SIG-M5 treated with dmso at 0.1 percent for 504 hours (cell line): ENCODE results near the gene ABHD17A.
"Not testable (repeated sequence)": the region's sequence is repeated elsewhere in the genome, so short reads cannot be mapped to it uniquely, and the experiment has no call there.

Source experiments
- DNase-seq: peaks from one replicate; lab custom pipeline; 2025; ENCODE audit not compliant: unreplicated experiment; lab: John Stamatoyannopoulos, UW

ABHD17A gene

GRCh38 chr19:1910177-1910576, 24.9 kb upstream of the ABHD17A start:
- DNase-seq, result no peak

DNA sequence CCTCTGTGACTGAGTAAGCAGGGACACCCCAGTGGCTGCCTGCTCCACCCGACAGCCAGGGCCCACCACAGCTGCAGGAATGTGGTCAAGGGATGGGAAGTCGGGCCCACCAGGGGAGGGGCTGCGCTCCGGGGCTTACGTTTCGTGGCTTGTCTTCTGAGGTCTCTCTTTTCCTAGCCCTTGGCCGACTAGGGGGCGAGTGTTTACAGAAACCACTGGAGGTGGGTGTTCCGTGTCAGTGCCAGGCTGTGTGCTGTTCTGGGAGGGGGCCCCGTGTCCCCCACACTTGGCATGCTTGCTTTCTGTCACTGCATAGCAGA, 24.4 kb upstream of the ABHD17A start:
- DNase-seq, result no peak

- DNase-seq, result no peak
These were observed 23.0 kb upstream of the ABHD17A start for GRCh38 chr19:1908364-1908678.

DNA sequence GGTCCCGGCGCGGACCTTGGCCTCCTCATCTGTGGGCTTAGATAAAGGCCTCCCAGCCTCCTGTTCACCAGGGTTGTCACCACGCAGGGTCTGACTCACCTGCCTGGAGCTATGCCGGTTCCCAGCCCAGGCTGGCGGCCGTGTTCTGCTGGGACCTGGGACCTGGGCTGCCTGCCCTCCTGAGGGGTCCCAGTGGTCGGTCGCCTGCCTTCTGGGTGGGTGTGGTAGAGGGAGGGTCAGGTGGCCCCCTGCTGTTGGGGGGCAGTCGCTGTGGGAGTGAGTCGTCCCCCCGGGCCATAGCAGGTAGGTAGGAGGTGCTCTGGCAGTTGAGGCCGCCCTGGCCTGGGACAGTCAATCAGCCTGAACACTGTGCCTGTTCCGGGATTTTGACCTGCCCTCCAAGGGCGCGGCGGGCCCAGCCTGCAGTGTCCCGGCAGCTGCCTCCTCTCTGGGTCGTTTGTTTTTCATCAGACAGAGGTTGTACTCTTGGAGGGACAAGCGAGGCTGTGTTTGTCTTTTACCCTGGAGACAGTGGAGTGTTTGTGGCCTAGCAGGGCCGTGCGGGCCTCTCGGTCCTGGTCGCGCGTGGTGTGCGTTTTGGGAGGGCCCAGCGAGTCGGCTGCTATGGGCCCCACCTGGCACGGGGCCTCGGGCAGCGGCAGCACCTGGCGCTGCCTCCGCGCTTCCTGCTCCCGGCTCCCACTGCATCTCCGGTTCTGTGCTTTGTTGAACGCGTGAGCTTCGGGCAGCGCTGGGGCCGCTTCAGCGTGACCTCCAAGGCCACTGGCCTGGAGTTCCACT, 22.5 kb upstream of the ABHD17A start:
- DNase-seq, result no peak

DNA sequence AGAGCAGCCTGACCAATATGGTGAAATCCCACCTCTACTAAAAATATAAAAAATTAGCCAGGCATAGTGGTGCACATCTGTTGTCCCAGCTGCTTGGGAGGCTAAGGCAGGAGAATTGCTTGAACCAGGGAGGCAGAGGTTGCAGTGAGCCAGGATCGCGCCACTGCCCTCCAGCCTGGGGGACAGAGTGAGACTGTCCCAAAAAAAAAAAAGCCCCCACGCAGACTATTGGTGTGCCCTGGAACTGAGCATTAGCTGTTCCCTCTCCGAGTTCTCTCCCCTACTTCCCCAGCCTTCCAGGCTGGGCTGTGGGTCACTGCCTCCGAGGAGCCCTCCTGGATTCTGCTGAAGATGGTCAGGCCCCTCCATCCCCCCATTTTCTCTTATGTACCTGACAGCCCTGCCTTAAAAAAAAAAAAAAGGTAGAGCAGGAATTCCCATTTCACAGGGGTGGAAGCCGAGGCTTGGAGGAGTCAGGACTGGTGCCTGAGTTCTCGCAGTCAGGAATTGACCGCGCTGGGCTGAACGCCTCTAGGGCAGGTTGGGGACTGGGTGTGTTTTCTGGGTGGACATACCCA, 21.8 kb upstream of the ABHD17A start:
- no peak for DNase-seq

DNA sequence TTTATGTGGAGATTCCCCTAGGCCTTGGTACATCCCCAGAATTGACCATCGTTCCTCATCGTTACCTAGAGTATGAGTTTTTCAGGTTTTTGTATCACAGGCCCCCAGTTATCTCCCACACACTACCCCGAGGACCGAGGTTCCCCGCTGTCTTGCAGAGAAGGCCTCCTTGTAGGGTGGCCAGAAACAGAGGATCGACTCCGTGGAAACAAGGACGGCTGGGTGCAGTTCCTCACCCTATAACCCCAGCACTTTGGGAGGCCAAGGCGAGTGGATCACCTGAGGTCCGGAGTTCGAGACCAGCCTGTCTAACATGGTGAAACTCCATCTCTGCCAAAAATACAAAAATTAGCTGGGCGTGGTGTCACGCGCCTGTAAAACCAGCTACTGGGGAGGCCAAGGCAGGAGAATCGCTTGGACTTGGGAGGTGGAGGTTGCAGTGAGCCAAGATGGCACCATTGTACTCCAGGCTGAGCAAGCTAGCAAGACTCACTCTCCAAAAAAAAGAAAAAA, 20.6 kb upstream of the ABHD17A start:
- DNase-seq, result no peak

DNA sequence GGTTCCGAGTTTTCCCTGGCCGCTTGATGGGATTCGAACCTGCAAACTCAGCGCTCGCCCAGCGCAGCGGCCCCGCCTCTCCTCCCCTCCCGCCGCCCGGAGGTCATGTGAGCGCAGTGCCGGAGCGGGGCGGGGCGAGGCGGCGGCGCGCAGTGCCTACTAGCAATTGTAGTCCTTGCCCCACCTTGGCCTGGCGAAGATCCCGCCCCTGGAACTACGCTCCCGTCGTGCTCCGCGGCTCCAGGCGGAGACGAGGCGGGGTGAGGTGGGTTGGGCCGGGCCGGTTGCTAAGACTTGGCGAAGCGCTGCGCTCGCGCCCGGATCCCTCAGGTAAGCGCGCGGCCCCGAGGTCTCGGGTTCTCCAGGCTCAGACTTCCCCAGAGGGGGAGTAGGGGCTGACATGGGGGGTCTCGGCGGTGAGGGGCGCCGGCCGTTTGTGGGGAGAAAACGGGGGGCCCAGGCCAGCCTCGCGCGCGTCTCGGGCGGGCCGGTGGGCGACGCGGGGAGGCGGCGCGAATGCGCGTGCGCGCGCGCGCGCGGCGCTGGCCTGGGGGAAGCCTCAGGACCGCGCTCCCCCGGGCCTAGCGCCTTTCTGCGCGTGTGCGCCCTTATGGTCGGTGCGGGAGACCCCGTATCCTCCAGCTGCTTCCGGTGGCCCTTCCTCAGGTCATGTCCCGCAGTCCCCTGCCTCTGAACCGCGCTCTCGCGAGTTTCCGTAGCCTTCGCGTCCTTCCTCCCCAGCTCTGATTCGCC, 20.0 kb upstream of the ABHD17A start, which contains the start of the genes ADAT3 and SCAMP4:
Gene ADAT3 (plus strand): TSS at position 290 of the 753 bp plus-strand sequence. CDS start 6,649 bp downstream, outside the sequence.
Gene SCAMP4 (plus strand): TSS at position 290 of the 753 bp plus-strand sequence. CDS start 9,621 bp downstream, outside the sequence.
- DNase-seq, result peak; percentile 97

DNA sequence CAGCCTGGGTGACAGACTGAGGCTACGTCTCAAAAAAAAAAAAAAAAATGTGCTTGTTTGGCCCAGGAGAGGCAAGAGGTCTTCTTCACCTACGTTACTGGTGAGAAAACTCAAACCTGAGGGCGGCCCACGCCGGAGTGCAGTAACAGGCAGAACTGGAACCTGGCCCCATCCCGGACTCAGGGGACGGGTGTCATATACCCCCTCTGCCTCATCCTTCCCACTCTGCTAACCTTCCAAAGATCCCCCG, 19.5 kb upstream of the ABHD17A start:
- no peak for DNase-seq

DNA sequence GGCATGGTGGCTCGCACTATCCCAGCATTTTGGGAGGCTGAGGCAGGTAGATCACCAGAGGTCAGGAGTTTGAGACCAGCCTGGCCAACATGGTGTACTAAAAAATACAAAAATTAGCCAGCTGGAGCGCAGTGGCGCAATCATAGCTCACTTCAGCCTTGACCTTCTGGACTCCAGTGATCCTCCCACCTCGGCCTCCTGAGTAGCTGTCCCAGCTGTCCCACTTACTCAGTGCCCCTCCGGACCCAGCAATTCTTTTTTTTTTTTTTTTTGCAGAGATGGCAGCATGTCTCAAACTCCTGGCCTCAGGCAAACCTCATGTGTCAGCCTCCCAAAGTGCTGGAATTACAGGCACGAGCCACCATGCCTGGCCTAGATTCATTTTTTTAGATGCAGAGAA, 17.6 kb upstream of the ABHD17A start:
- no peak for DNase-seq

GRCh38 chr19:1901940-1902404, 16.7 kb upstream of the ABHD17A start:
- peak; percentile 82 for DNase-seq

- DNase-seq, result no peak
These were observed 11.2 kb upstream of the ABHD17A start for GRCh38 chr19:1896508-1896907.

GRCh38 chr19:1893791-1894190, 8.5 kb upstream of the ABHD17A start:
- no peak for DNase-seq

DNA sequence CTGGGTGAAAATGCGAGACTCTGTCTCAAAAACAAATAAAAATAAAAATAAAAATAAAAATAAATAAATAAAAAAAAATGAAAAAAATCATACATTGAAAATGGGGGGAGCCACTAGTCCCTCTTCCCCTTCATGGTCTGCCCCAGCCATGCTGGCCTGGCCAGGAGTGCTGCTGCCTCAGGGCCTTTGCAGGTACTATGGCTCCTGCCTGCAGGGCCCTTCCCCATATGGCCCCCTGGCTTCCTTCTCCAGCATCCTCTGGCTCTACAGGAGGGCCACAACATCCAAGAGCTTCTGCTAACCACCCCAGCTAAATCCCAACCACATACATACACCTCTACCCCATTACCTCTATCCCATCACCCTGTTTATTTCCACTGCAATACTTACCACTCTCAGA, 4.6 kb upstream of the ABHD17A start:
- no peak for DNase-seq

GRCh38 chr19:1888385-1888784, 3.1 kb upstream of the ABHD17A start:
- DNase-seq, result no peak

DNA sequence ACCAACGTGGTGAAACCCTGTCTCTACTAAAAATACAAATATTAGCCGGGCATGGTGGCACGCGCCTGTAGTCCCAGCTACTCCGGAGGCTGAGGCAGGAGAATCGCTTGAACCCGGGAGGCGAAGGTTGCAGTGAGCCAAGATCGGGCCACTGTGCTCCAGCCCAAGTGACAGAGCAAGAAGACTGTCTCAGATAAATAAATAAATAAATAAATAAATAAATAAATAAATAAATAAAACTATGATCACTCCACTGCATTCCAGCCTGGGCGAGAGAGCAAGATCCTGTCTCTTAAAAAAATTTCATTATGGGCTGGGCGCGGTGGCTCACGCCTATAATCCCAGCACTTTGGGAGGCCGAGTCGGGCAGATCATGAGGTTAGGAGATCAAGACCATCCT, 1.1 kb upstream of the ABHD17A start:
- DNase-seq, result not testable (repeated sequence)

DNA sequence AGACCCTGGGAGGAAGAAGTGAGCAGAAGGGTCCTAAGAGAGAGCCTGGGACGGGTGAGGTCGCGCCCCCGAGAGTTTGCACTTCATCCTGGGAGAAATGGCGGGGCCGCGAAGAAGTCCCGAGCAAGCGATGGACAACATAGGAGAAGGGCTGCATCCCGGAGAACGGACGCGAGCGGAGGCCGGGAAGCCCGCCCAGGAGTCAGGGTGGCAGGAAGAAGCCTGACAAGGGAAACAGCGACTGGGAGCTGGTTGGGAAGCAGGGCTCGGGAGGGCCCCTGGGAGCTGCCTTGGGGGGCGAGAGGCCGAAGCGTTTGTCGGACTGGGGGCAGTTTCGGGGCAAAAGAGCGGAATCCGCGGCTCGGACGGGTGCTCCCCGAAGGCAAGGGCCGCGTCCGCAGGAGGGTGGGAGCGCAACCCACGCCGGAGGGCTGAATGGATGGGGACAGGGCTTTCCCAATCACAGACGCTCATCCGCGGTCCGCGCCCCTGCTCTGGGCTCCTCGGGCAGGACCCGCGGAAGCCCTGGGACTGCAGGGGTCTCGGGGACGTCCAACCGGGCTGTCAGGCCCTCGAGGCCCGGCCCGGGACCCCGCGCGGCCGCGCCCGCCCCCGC, 469 bp downstream of the ABHD17A start:
- DNase-seq, result no peak

DNA sequence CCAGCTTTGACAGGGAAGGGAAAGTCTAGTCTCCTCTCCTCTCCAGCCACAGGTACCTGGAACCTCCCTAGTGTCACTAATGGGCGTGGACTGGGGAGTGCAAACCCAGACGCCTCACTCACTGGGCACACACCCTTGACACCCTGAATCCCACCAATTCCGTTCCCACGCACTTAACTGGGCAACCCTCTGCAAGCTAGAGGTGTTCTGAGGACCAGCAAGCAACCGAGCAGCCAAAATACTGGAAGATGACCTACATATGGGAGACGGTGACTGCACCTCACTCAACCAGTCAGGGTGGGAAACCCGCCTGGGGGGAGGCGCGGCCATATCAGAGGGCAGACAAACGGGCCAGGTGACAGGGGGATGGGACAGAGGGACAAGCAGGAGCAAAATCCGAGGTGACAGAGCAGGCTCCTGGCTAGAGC, 991 bp downstream of the ABHD17A start:
- no peak for DNase-seq

- DNase-seq, result no peak
These were observed 1.5 kb downstream of the ABHD17A start for GRCh38 chr19:1883784-1884183.

DNA sequence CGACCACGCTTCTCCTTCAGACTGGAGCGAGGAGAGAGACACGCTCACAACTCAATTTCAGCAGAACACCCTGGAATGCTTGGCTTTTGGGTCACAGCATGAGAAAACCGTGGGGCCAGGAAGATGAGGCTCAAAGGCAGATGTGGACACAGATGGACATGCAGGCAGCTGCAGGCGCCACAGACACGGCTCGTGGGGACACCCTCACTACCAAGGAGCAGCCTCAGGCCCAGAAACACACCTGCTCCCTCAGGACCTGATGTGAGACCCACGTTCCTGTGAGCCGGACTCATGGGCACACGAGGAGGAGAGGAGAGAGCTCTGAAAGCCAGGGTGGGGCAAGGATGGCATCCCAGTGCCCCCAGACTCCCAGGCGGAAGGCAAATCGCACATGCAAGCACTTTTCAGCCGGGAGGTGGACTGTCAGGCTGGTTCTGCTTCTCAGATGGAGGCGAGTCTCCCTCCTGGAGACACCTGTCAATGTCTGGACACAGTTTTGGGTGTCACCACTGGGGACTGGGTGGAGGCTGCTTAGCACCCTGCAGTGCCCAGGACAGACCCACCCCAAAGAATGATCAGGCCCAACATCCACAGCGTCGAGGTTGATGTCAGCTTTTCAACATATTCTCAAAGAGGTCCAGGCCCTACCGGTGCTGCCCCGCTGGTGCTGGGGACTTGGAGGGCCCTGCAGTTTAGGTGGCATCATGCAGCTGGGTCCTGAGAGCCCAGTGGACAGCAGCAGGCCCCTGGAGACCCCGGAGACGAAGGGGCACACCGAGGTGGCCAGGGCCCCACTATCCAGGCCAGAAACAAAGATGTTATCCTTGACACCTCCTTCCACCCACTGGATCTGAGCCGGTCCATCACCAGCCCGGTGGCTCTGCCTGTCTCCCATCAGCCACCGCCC, 2.3 kb downstream of the ABHD17A start:
- DNase-seq, result no peak

GRCh38 chr19:1882089-1882785, 3.1 kb downstream of the ABHD17A start:
- DNase-seq, result no peak
